GM13976 (cell line): ENCODE data around the gene ZNF414.

Experiments
- DNase-seq: peaks from one replicate; pipeline ENCODE4 v3.0.0; 2012; ENCODE audit warnings: low spot score
- in situ Hi-C: fragments of 300-500 bp; cut with MboI; formaldehyde crosslinking; loops from one replicate; pipeline ENCODE4 v1.12.0; 2022; ENCODE audit warnings: low sequenced_read_pairs, mixed read lengths, inconsistent platforms; ENCODE audit not compliant: unreplicated experiment
- TF ChIP-seq, protein P1 (sequence below): IDR thresholded peaks from 2 replicates; pipeline ENCODE4 v1.5.1; 2012; ENCODE audit warnings: borderline replicate concordance, mild to moderate bottlenecking; ENCODE audit not compliant: insufficient read depth; ENCODE audit errors: extremely low read depth, missing control alignments, control extremely low read depth

The ZNF414 gene

DNA sequence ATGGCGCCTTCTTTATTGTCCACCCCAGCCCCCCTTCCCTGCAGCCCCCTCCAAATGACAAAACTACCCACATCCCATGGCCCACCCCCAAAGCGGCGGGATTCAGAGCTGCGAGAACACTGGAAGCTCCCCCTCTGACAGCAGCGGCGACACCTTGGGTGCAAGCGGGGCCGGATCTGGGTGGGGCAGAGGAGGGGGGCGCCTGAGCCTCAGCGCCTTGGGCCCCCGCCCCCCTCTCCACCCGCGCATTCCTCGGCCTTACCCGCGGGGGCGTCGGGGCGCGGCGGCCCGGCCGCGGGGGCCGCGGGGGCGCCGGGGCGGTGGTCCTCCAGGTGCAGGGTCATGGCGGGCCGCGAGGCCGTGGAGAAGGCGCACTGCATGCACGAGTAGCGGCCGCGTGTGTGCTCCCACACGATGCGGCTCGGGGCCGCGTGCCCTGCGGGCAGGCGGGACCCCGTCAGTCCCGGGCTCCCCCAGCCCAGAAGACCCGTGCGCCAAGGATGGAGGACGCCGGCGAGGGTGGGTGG lies 3.3 kb downstream of the ZNF414 start:
- TF ChIP-seq, protein P1, sequence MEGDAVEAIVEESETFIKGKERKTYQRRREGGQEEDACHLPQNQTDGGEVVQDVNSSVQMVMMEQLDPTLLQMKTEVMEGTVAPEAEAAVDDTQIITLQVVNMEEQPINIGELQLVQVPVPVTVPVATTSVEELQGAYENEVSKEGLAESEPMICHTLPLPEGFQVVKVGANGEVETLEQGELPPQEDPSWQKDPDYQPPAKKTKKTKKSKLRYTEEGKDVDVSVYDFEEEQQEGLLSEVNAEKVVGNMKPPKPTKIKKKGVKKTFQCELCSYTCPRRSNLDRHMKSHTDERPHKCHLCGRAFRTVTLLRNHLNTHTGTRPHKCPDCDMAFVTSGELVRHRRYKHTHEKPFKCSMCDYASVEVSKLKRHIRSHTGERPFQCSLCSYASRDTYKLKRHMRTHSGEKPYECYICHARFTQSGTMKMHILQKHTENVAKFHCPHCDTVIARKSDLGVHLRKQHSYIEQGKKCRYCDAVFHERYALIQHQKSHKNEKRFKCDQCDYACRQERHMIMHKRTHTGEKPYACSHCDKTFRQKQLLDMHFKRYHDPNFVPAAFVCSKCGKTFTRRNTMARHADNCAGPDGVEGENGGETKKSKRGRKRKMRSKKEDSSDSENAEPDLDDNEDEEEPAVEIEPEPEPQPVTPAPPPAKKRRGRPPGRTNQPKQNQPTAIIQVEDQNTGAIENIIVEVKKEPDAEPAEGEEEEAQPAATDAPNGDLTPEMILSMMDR, result no peak
- in situ Hi-C loops, result no loop called here

DNA sequence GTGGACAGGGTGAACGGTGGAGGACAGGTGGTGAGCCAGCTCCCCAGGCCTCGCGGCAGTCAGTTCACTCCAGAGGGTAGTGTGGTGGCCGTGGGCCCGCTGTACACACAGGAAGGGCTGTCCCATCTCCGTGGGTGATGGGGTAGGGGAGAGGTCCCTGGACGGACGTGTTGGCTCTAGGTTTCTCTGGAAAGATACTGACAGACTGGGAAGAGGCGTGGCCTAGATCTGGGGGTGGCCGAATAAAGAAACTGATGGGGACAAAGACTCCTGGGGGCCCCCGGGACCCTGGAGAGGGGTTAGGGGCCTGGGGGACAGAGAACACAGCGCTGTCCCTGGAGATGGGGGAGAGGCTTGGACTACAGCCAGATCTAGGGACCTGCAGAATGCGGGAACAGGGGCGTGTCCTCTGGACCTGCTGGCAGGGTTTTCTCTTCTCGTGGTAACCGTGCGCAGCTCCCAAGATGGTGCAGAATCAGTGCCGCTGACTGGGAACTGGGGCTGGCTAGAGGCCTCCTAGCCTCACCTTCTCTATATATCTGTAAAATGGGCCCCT lies 7.5 kb downstream of the ZNF414 start:
- no peak for DNase-seq
- TF ChIP-seq, protein P1, result no peak
- in situ Hi-C loops, result no loop called here

More for the DNA sequence above, 3.3 kb downstream of the ZNF414 start:
- DNase-seq, result no peak

DNA sequence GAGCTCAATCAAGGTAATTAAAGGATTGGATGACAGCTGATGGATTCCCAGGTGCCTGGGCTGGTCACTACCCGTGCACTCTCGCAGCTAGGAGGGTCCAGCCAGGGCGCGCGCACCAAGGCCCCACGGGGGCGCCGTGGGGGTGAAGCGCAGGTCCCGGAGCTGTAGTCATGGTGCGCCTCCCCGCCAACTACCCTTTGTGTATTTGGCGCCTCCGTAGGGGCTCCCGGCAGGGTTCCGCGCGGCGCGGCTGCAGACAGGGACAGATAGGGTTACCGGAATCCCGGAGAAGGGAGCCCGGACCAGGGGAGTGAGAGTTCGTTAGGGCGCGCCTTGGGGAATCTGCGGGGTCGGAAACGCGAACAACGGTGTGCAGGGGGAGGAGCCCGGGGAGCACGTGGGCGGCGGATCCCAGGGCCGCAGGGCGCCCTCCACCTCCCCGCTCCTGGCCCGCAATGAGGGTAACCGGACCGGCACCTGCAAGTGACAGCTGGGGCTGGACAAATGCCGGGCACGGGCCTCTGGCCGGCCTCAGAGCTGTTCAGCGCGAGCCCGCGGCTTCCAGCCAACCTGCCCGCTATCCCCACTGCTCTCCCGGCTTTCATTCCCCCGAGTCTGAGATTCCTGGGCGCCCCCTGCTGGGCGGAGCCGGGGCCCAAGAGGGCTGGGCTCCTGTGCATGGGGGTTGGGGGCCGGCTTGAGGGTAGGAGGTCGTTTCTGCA lies 8.1 kb downstream of the ZNF414 start:
- in situ Hi-C loops, result no loop called here
- TF ChIP-seq, protein P1, result peak; percentile 86
- DNase-seq, result peak; percentile 87

DNA sequence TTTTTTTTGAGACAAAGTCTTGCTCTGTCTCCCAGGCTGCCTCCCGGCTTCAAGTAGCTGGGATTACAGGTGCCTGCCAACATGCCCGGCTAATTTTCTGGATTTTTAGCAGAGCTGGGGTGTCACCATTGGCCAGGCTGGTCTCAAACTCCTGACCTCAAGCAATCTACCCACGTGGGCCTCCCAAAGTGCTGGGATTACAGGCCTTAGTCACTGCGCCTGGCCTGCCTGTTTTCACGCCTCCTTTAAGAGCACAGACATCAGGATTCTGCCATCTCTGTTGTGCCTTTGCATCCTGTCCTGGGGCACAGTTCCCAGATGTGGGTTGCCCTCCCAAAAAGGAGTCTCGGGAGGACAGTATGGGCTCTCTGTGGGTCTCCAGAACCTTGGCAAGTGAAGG lies 9.0 kb downstream of the ZNF414 start:
- in situ Hi-C loops, result no loop called here
- DNase-seq, result no peak
- TF ChIP-seq, protein P1, result no peak

DNA sequence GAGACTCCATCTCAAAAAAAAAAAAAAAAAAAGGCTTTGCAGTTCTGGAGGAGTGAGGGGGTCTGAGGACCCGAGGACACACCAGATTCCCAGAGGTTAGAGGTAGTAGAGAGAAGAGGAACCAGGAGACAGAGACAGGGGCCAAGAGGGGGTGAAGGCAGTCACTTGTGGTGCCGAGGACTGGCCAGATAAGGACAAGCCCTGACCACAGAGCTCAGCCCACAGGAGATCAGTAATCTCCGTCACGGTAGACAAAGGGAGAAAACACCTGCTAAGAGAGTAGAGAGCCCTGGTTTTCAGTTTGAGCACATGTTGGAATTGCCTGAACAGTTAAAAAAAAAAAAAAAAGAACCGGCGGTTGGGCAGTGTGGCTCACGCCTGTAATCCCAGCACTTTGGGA lies 9.8 kb downstream of the ZNF414 start:
- DNase-seq, result peak; percentile 72
- TF ChIP-seq, protein P1, result no peak
- in situ Hi-C loops, result no loop called here

DNA sequence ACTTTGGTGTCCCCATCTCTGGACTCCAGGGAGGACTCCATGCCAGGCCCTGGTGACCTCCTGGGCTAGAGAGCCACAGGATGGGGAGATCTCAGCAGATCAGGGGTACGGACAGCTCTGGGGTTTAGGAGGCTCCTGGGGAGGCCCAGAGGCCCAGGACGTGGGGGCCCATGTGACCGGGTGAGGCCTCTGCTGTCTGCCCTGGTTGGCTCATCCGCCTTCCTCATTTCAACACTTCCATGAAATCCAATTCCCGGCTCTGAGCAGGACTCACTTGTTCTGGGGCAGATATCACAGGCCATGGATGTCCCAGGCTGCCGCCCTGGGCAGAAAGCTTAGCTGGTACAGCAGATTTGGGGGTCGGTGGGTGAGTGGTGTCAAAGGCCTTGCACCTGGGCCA lies 10.5 kb downstream of the ZNF414 start:
- TF ChIP-seq, protein P1, result no peak
- in situ Hi-C loops, result no loop called here
- no peak for DNase-seq

DNA sequence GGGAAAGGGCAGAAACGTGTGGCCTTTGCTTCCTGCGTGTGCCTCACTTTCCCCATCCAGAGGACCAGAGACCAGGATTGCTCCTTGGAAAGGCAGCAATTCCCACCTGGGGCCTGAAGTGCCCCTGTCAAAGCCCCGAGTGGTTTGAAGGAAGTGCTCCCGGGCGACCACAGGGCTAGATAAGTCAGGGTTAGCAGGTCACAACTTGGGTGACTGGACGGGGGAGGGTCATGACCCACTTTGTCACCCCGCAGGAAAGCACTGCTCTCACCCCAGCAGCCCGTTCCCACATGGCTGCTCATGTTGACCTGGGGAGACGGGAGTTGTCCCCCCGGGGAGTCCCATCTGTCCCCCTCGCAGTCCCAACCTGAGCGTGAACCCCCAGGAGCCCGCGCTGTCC lies 12.0 kb downstream of the ZNF414 start:
- in situ Hi-C loops, result no loop called here
- TF ChIP-seq, protein P1, result no peak
- no peak for DNase-seq
